Fibroblast of lung (primary cell): ENCODE measurements around the gene TEK.

Experiments used
- EZH2 ChIP-seq: IDR thresholded peaks from 2 replicates; pipeline ENCODE4 v1.5.1; 2012; ENCODE audit warnings: low read length, control low read depth, mild to moderate bottlenecking; ENCODE audit errors: missing control alignments
- TF ChIP-seq, protein P1 (sequence below), 2 donors: IDR thresholded peaks in 1 of 2; conservative IDR thresholded peaks in 1 of 2; 1 replicate in 1 of 2; 2 replicates in 1 of 2; pipeline ENCODE4 v1.5.1; 2011 to 2012; ENCODE audit warnings: low read length in 2 of 2, control low read depth in 1 of 2, inconsistent platforms in 1 of 2, low read depth in 1 of 2, mild to moderate bottlenecking in 1 of 2

DNA sequence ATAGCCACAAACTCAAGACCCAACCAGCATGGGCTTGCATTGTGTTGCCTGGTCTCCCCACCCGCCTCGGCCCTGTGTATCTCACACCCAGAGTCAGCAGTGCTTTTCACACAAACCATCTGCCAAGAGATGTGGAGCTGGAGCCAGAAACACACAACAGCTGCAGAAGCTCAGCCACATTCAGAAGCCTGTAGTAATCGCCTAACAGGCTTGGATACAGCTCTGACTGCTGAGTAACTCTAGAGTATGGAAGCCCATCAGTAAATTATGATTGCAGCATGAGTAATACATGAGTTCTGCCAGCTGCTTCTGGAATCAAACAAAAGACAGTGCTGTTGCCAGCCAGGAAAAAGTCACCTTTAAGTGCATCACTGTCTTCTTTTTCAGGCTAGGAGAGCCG lies 16.0 kb downstream of the TEK start:
- no peak for TF ChIP-seq EZH2
- TF ChIP-seq, protein P1, sequence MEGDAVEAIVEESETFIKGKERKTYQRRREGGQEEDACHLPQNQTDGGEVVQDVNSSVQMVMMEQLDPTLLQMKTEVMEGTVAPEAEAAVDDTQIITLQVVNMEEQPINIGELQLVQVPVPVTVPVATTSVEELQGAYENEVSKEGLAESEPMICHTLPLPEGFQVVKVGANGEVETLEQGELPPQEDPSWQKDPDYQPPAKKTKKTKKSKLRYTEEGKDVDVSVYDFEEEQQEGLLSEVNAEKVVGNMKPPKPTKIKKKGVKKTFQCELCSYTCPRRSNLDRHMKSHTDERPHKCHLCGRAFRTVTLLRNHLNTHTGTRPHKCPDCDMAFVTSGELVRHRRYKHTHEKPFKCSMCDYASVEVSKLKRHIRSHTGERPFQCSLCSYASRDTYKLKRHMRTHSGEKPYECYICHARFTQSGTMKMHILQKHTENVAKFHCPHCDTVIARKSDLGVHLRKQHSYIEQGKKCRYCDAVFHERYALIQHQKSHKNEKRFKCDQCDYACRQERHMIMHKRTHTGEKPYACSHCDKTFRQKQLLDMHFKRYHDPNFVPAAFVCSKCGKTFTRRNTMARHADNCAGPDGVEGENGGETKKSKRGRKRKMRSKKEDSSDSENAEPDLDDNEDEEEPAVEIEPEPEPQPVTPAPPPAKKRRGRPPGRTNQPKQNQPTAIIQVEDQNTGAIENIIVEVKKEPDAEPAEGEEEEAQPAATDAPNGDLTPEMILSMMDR (conservative IDR thresholded peaks at IDR 0.05 in 1 of 2, IDR thresholded peaks at IDR 0.05 in 1 of 2; ENCODE audit: low read depth in 1 of 2, low read length in 2 of 2) = no peak
